GM10266 (cell line): ENCODE measurements around the gene CCDC71.
A peak's percentile ranks its signal among the peaks of the same experiment; 100 is the strongest.

Experiments
- DNase-seq: peaks from one replicate; pipeline ENCODE4 v3.0.0; 2012; ENCODE audit errors: extremely low spot score
- TF ChIP-seq, protein P1 (sequence below): IDR thresholded peaks from 2 replicates; pipeline ENCODE4 v1.5.1; 2012; ENCODE audit warnings: mild to moderate bottlenecking, low read depth; ENCODE audit not compliant: control insufficient read depth, insufficient read depth; ENCODE audit errors: missing control alignments

CCDC71 gene

DNA sequence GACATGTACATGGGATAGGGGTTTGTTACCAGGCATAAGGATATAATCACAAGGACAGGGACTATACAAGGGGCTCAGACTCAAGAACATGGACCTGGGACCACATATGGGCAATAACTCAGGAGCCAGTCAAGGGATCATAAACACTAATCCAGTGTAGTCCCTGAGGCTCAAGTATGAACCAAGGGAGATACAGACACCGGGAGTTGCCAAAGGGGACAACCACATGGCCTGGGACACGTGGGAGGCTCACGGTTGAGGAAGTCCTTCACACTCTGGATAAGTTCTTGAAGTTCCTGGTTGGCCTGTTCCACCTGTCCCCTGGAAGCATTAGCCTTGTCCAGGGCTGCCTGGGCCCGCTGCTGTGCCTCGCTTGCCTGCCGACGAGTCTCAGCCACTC is 43.7 kb downstream of the CCDC71 start:
- no peak for DNase-seq
- TF ChIP-seq, protein P1, sequence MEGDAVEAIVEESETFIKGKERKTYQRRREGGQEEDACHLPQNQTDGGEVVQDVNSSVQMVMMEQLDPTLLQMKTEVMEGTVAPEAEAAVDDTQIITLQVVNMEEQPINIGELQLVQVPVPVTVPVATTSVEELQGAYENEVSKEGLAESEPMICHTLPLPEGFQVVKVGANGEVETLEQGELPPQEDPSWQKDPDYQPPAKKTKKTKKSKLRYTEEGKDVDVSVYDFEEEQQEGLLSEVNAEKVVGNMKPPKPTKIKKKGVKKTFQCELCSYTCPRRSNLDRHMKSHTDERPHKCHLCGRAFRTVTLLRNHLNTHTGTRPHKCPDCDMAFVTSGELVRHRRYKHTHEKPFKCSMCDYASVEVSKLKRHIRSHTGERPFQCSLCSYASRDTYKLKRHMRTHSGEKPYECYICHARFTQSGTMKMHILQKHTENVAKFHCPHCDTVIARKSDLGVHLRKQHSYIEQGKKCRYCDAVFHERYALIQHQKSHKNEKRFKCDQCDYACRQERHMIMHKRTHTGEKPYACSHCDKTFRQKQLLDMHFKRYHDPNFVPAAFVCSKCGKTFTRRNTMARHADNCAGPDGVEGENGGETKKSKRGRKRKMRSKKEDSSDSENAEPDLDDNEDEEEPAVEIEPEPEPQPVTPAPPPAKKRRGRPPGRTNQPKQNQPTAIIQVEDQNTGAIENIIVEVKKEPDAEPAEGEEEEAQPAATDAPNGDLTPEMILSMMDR, result no peak

DNA sequence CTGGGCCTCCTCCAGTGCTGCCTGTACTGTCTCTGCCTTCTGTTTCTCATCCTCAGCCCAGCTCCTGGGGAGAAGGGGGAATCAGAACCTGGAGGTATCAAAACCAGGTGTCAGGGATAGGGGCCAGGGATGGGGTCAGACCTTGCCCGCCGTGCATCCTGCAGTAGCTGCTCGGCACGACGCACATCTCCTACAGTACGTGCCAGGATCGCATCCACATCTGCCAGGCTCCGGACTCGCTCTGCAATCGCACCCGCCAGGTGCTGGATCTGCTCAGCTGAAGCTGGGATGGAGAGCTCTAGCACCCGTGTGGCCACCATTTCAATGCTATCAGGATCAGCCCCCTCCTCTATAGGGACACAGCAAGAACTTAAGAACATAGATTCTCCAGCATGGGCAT is 44.1 kb downstream of the CCDC71 start:
- TF ChIP-seq, protein P1, result no peak
- no peak for DNase-seq

GRCh38 chr3:49121132-49121736 is 44.9 kb downstream of the CCDC71 start:
- no peak for DNase-seq
- TF ChIP-seq, protein P1, result no peak

DNA sequence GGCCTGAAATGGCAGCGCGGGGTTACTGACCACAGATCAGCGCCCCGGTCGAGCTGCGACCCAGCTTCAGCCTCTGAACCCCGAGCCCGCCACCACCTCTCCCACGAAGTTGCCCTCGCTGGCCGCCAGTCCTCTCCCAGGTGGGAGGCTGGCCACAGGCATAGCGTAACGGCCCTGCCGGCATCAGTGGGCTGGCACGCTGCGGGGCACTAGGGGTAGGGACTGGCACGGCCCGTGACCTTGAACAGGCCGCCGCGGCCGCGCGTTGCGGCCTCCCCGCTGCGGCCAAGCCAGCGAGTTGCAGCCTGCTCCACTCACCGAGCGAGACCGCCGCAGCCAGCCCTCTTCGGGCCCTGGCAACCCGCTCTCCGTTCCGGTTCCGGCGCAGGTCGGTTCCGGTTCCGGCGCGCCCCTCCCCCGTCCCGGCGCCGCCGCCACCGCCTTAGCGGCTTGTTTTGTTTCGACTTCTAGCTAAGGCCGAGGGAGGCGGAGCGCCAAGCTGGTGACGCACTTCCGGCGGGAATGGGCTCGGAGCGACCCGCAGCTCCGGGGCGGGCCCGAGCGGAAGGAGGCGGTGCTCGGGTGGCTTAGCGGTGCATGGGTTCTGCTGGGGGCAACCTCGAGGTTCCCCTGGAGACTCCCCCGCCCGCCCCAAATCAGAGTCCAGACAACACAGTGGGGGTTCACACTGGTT is 45.5 kb downstream of the CCDC71 start, which contains the start of gene USP19:
Gene USP19, minus strand, starts transcription at position 386 of the 694 bp plus-strand sequence. CDS start 1,678 bp downstream, outside the sequence.
- TF ChIP-seq, protein P1, result no peak
- peak; percentile 97 for DNase-seq

- DNase-seq, result peak; percentile 42
- TF ChIP-seq, protein P1, result no peak
Observed at GRCh38 chr3:49120096-49120437, 46.1 kb downstream of the CCDC71 start.

DNA sequence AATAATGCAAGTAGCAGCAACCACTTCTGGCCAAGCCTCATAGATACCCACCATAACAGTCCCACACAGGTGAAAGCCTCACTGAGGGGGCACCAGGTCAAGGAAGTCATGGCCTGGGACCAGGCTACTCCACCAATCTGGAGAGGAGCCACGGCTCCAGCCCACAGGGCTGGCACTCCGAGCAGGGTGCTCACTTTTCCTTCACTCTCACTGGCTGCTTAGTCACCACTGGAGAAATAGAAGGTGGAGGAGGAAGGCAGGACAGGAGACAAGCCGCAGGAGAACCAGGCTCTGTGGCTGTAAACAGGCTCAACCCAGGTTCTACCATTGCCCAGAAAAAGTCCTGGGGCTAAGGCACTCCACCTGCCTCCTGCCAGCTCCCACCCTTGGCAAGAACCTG is 46.7 kb downstream of the CCDC71 start:
- TF ChIP-seq, protein P1, result no peak
- DNase-seq, result no peak

GRCh38 chr3:49119036-49119435 is 47.1 kb downstream of the CCDC71 start:
- DNase-seq, result no peak
- TF ChIP-seq, protein P1, result no peak
